HG02759 (cell line): ENCODE measurements around the gene AP3B1.

Experiments
- ATAC-seq: cut with Tn5 transposase; IDR thresholded peaks from one replicate; pipeline ENCODE4 v1.9.1; 2021; ENCODE audit warnings: mild to moderate bottlenecking, moderate library complexity; ENCODE audit not compliant: unreplicated experiment

The AP3B1 gene

DNA sequence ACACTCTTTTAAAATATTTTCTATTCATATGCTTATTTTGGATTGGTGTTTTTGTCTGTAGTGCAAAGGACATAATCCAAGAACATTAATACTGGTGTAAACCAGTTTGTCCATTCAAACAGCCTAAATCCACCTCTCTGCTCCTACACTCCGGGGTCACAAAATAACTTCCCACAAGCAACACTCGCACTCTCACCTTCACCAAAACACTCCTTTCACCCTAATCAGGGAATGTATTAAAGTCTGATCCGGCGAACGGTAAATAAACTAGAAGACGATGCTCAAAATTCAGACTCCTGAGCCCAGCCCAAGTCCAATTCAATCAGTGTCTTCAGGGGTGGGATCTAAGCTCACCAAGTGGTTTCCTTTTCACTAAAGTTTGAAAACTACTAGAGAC, 649 bp downstream of the AP3B1 start:
- no peak for ATAC-seq

DNA sequence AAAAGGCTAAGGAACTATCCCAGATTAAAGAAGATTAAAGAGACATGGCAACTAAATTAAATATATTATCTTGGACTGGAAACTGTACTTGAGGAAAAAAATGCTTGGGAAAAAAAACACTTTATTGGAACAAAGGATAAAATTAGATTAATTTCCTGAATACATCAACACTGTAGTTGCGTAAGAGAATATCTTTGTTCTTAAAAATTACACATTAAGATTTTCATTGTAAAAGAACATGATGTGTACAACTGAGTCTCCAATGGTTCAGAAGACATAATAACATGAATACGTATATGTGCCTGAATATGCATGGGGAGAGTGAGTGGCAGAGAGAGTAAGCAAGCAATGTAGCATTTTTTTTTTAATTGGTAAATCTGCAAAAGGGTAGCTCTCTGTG, 2.8 kb downstream of the AP3B1 start:
- ATAC-seq, result no peak

- no peak for ATAC-seq
Measured at GRCh38 chr5:78289911-78290310, 4.6 kb downstream of the AP3B1 start.

- ATAC-seq, result no peak
Measured at GRCh38 chr5:78288246-78288645, 6.3 kb downstream of the AP3B1 start.

GRCh38 chr5:78287833-78288232, 6.7 kb downstream of the AP3B1 start:
- ATAC-seq, result no peak

DNA sequence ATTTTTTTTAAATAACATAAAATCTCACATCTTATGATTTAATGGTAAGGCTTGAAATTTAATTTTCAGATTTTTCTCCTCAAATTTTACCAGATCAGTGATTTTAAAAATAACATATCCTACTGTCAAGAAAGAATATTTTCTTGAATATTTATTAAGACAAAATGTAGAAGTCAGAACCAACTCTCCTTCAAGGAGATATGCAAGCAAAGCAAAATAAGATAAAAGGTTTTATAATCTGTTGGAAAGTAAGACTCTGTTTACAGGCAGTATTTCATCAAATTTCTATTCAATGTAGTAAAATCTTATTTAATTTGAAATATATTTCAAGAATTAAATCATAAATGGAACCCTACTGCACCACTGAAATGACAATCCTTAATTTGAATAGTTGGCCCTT, 7.3 kb downstream of the AP3B1 start:
- no peak for ATAC-seq

DNA sequence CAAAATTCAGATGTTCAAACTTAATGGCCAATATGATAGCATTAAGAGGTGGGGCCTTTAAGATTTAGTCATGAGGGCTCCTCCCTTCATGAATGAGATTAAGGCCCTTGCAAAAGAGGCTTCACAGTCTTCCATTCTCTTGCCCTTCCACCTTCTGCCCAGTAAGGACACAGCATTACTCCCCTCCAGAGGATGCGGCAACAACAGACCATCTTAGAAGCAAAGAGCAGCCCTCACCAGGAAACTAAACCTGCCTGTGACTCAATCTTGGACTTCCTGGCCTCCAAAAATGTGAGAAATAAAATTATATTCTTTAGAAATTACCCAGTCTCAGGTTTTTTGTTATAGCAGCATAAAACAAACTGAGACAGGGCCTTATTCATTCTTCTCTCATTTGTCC, 8.2 kb downstream of the AP3B1 start:
- ATAC-seq, result no peak

- ATAC-seq, result no peak
Measured at GRCh38 chr5:78283802-78284201, 10.7 kb downstream of the AP3B1 start.

DNA sequence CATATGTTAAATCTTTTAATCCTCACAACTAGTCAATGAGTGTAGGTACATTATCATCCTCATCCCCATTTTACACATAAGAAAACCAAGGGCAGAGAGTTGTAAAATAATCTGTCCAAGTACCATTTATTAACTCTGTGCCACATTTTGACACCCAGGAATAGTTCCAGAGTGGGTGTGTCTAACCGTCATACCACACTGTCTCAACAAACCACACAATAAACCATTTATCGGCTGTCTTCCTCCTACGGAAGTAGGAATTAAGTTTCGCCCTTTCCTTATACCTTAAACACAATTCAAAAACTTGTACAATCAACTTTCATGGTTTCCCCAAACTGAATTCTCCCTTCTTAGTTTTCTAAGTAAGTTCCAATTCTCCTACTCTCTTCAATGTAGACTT, 11.4 kb downstream of the AP3B1 start:
- ATAC-seq, result no peak

DNA sequence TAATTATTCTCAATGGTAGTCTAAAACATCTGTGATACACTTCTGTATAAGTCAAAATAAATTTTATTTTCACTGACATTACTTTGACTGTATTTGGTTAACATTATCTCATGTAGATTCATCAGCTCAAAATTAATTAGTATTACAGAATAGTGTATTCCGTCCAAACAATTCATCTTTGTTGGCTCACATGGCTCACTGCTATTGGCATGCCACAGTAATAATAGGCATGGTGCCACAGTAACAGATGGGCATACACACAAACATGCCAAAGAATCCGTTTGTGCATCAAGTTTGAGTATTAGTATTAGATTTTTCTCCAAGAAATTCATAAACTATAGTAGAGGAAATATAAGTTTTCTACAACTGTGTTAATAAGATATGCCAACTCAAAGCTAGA, 14.2 kb downstream of the AP3B1 start:
- ATAC-seq, result no peak

- ATAC-seq, result no peak
Measured at GRCh38 chr5:78279194-78279593, 15.3 kb downstream of the AP3B1 start.

- ATAC-seq, result no peak
Measured at GRCh38 chr5:78277715-78278114, 16.8 kb downstream of the AP3B1 start.

DNA sequence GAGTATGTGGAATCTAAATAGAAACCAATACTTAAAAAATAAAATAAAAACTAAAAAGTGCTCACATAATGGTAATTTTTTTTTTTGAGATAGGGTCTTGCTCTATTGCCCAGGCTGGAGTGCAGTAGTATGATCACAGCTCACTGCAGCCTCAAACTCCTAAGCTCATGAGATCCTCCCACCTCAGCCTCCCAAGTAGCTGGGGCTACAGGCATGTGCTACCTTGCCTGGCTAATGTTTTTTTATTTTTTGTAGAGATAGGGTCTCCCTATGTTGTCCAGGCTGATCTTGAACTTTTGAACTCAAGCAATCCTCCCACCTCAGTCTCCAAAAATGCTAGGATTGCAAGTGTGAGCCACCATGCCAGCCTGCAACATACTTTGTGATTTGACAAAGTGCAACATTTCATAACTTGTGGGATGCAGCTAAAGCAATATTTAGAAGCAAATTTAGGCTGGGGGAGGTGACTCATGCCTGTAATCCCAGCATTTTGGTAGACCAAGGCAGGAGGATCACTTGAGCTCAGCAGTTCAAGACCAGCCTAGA, 18.4 kb downstream of the AP3B1 start:
- ATAC-seq, result no peak

GRCh38 chr5:78274540-78275197, 19.8 kb downstream of the AP3B1 start:
- ATAC-seq, result no peak

- no peak for ATAC-seq
Measured at GRCh38 chr5:78273436-78273835, 21.1 kb downstream of the AP3B1 start.

DNA sequence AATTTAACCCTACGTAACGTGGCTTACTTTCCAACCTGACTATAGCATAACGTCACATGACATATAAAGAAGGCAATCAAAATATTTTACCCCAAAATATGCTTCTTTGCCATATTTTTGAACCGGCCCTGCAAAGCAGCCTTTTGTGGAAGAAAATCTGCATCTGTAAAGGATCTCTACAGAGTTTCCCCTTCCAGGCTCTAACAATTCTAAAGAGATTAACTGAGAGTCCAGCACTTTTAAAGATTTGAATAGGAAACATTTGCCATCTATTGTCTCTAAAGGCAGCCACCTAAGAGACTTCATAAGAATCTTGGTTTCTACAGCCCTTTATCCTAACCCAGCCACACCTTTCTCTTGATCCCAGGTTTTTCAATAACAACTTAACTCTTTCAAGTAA, 22.7 kb downstream of the AP3B1 start:
- no peak for ATAC-seq

DNA sequence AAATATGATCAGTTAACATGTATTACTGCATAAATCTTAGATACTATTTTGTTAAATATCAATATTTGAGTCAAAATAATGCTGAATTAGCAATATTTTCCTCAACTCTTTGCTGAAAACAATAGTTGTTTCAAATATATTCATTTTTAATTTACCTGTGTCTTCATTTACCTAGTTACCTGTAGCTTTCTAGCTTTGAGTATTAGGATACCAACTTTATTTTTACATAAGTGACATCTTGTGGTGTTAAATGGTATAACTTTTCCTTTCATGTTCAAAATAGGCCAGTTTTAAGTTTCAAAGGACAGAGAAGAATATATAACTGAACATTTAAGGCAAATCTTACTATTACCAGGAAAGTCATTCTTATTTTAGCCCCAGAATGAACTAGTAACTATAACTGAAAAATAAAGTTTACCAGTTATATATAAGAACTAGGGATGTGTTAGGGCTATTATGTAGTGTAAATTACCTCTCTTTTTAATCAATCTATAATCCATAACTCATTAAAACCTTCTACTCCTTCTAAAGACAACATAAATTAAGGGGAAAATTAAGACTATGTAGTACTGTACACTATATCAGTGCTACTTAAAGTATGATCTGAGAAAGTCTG, 25.3 kb downstream of the AP3B1 start:
- no peak for ATAC-seq

DNA sequence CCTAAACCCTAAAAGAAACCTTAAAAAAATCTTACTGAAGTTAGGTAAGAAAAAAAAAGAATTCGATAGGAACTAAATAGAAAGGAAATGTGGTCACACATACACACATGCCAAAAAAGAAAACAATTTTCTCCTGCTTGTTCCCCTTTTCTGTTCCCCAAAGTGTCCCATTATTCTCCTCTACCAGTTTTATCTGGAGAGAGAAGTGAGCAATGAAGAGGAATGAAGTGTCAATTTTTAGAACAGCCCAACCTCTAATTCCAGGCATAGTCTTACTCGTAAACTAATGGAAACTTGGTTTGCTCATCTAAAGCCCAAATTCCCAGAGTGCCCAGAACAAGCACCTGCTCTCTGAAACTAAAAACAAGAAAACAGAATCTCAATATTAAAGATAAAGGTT, 26.1 kb downstream of the AP3B1 start:
- no peak for ATAC-seq

DNA sequence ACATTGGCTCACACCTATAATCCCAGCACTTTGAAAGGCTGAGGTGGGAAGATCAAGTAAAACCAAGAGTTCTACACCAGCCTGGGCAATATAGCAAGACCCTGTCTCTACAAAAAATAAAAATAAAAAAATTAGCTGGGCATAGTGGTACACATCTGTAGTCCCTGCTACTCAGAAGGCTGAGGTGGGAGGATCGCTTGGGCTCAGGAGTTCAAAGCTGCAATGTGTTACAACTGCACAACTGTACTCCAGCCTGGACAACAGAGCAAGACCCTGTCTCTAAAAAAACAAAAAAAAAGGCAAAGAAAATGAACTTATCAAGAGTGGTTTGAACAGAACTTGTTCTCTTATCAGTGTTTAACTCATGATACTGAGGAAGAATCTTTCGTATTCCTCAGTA, 29.3 kb downstream of the AP3B1 start:
- no peak for ATAC-seq

GRCh38 chr5:78264600-78264999, 29.9 kb downstream of the AP3B1 start:
- no peak for ATAC-seq

GRCh38 chr5:78260771-78261170, 33.7 kb downstream of the AP3B1 start:
- no peak for ATAC-seq

- ATAC-seq, result no peak
Measured at GRCh38 chr5:78253201-78253600, 41.3 kb downstream of the AP3B1 start.

- ATAC-seq, result no peak
Measured at GRCh38 chr5:78252715-78253114, 41.8 kb downstream of the AP3B1 start.
